Measurements from ENCODE around the gene RNF113A. TPM values are rescaled to one million over a fixed set of nuclear protein-coding genes. Genes with fewer than 3 reads are reported as not detected.
A peak's percentile ranks its signal among the peaks of the same experiment; 100 is the strongest.
"Not testable (repeated sequence)": the region's sequence is repeated elsewhere in the genome, so short reads cannot be mapped to it uniquely, and the experiment has no call there.

Gene RNF113A
- total RNA-seq, 1 donor from 2014 or later, result 28.1 TPM

GRCh38 chrX:119833905-119834304, 37.6 kb downstream of the RNF113A start:
- DNase-seq, result no peak
- Mint-ChIP-seq H3K9me3 (no peaks in the 10 kb centered on the region), H3K4me3 (no peak overlapping the region), H3K36me3 (ENCODE audit: low read depth) (peaks cover 65% of the 10 kb centered on the region), H3K27me3 (no peaks in the 10 kb centered on the region), H3K4me1 (no peaks in the 10 kb centered on the region), H3K27ac (no peak overlapping the region)
- ChIA-PET CTCF (no interaction called here), POLR2A (no interaction called here)
- intact Hi-C loops (cut with micrococcal nuclease), result no loop called here
- TF ChIP-seq, protein P1, sequence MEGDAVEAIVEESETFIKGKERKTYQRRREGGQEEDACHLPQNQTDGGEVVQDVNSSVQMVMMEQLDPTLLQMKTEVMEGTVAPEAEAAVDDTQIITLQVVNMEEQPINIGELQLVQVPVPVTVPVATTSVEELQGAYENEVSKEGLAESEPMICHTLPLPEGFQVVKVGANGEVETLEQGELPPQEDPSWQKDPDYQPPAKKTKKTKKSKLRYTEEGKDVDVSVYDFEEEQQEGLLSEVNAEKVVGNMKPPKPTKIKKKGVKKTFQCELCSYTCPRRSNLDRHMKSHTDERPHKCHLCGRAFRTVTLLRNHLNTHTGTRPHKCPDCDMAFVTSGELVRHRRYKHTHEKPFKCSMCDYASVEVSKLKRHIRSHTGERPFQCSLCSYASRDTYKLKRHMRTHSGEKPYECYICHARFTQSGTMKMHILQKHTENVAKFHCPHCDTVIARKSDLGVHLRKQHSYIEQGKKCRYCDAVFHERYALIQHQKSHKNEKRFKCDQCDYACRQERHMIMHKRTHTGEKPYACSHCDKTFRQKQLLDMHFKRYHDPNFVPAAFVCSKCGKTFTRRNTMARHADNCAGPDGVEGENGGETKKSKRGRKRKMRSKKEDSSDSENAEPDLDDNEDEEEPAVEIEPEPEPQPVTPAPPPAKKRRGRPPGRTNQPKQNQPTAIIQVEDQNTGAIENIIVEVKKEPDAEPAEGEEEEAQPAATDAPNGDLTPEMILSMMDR (IDR thresholded peaks at IDR 0.05), result no peak
- no peak for ATAC-seq (ENCODE audit: low read depth)

DNA sequence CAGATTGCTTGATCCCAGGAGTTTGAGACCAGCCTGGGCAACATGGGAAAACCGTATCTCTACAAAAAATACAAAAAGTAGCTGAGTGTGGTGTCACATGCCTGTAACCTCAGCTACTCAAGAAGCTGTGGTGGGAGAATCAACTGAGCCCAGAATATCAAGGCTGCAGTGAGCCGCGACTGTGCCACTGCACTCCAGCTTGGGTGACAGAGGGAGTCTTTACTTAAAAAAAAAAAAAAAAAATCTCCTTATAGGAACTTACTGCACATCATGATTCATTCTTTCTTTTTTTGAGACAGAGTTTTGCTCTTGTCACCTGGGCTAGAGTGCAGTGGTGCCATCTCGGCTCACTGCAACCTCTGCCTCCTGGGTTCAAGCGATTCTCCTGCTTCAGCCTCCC, 43.1 kb downstream of the RNF113A start:
- POLR2A ChIA-PET, result no interaction called here
- intact Hi-C loops (cut with micrococcal nuclease), result loop anchor here (5.0 kb wide), 1 partner anchor 36 kb away; the partner anchor contains the start of gene RPL39
- Mint-ChIP-seq H3K9me3 (no peaks in the 10 kb centered on the region), H3K4me3 (no peak overlapping the region), H3K36me3 (ENCODE audit: low read depth) (peaks cover 28% of the 10 kb centered on the region), H3K27ac (no peak overlapping the region), H3K27me3 (no peaks in the 10 kb centered on the region), H3K4me1 (no peaks in the 10 kb centered on the region)
- CTCF ChIA-PET, result no interaction called here
- no peak for DNase-seq
- ATAC-seq (ENCODE audit: low read depth), result no peak
- TF ChIP-seq, protein P1 (IDR thresholded peaks at IDR 0.05), result no peak

DNA sequence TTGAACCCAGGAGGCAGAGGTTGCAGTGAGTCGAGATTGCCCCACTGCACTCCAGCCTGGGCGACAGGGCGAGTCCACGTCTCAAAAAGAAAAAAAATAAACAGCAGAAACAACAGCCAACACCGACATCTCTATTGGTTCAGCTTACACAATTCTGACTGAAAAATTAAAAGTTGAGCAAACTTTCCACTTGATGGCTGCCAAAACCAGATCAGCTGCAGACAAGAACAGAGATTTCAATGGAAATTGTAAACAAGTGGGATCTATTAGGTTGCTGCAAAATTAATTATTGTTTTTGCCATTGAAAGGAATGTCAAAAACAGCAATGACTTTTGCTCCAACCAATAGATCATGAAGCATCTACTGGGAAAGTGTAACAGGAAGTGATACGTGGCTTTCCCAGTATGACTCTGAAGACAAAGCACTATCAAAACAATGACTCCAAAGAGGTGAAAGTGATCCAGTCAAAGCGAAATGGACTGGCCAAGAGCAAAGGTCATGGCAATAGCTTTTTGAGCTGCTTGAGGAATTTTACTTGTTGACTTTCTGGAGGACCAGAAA, 45.1 kb downstream of the RNF113A start:
- peaks cover 10% of the 10 kb centered on the region for H3K4me1 Mint-ChIP-seq
- CTCF ChIA-PET, result no interaction called here
- H3K27ac Mint-ChIP-seq, result no peak overlapping the region
- no peaks in the 10 kb centered on the region for H3K9me3 Mint-ChIP-seq
- H3K27me3 Mint-ChIP-seq, result no peaks in the 10 kb centered on the region
- ATAC-seq (ENCODE audit: low read depth) (no peak), DNase-seq (no peak)
- H3K4me3 Mint-ChIP-seq, result no peak overlapping the region
- POLR2A ChIA-PET, result no interaction called here
- intact Hi-C loops (cut with micrococcal nuclease), result loop anchor here (5.0 kb wide), 1 partner anchor 34 kb away; the partner anchor contains the start of gene RPL39
- TF ChIP-seq, protein P1 (IDR thresholded peaks at IDR 0.05), result no peak
- H3K36me3 Mint-ChIP-seq (ENCODE audit: low read depth), result peaks cover 19% of the 10 kb centered on the region

DNA sequence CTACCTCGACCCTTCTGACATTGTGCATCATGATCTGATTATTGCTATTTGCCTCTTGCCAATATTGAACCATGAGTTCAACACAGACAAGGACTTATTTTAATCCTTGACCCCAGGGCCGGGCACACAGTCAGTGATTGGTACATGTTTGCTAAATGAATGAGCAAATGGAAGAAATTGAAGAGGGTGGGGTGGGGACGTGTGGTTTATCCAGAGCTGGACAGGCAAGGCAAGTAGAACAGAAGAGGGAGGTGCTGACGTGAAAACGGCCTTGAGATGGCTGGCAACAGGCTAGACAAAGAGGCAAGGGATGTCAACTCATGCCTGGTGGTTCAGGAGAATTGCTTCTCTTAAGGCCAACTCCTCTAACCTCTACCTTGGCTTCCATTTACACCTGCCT, 47.3 kb downstream of the RNF113A start:
- DNase-seq; intact Hi-C loops (cut with micrococcal nuclease); CTCF ChIA-PET; H3K36me3 Mint-ChIP-seq (ENCODE audit: low read depth); H3K4me3 Mint-ChIP-seq; ATAC-seq (ENCODE audit: low read depth); H3K27ac Mint-ChIP-seq; POLR2A ChIA-PET; H3K27me3 Mint-ChIP-seq; H3K9me3 Mint-ChIP-seq: not testable (repeated sequence)
- peaks cover 15% of the 10 kb centered on the region for H3K4me1 Mint-ChIP-seq

- peaks cover 15% of the 10 kb centered on the region for H3K4me1 Mint-ChIP-seq
Observed at GRCh38 chrX:119821703-119822102, 49.8 kb downstream of the RNF113A start.

More at GRCh38 chrX:119821703-119822102, 49.8 kb downstream of the RNF113A start:
- POLR2A ChIA-PET, result interaction anchor here (1.3 to 1.5 kb wide), 2 partner anchors 30 to 31 kb away, joined by 3 to 5 read pairs; partner anchors contain the start of genes RPL39 and UPF3B
- peak; percentile 80 for ATAC-seq (ENCODE audit: low read depth)
- H3K9me3 Mint-ChIP-seq; H3K27me3 Mint-ChIP-seq; H3K36me3 Mint-ChIP-seq (ENCODE audit: low read depth); intact Hi-C loops (cut with micrococcal nuclease); DNase-seq; CTCF ChIA-PET; H3K4me3 Mint-ChIP-seq: not testable (repeated sequence)
- H3K27ac Mint-ChIP-seq, result peak overlapping the region; percentile 65

Other genes with a start within 250 kb of the RNF113A start
- gene SEPTIN6, start 178.6 kb downstream of the RNF113A start, total RNA-seq, result 330 and 338 TPM in 2 replicates
- gene SOWAHD, start 113.1 kb downstream of the RNF113A start, total RNA-seq, result 9.7 and 9.9 TPM in 2 replicates
- gene RPL39, start 80.1 kb downstream of the RNF113A start, total RNA-seq, result 3,684 and 4,270 TPM in 2 replicates
- 14.0 and 15.9 TPM in 2 replicates for gene UPF3B, start 18.8 kb downstream of the RNF113A start, total RNA-seq
- gene NDUFA1, start 99 bp upstream of the RNF113A start, total RNA-seq, result 65.3 and 88.0 TPM in 2 replicates
- gene AKAP14, start 24.2 kb upstream of the RNF113A start, total RNA-seq, result not detected in 2 replicates
- 11.6 and 11.9 TPM in 2 replicates for gene NKAP, start 72.0 kb upstream of the RNF113A start, total RNA-seq
- not detected in 2 replicates for gene RHOXF2B, start 206.0 kb upstream of the RNF113A start, total RNA-seq
- not detected in 2 replicates for gene RHOXF1, start 244.2 kb upstream of the RNF113A start, total RNA-seq